Amygdala (tissue), 56 donors: ENCODE measurements around the gene GOLGA6D.
A peak's percentile ranks its signal among the peaks of the same experiment; 100 is the strongest.
"Not testable (repeated sequence)": the region's sequence is repeated elsewhere in the genome, so short reads cannot be mapped to it uniquely, and the experiment has no call there.

Experiments
- DNase-seq, 56 donors: peaks; one replicate each; lab custom pipeline; 2025; lab: John Stamatoyannopoulos, UW

The GOLGA6D gene

GRCh38 chr15:75275617-75276016, 7.0 kb upstream of the GOLGA6D start:
- not testable (repeated sequence) for DNase-seq

- not testable (repeated sequence) for DNase-seq
Measured at GRCh38 chr15:75278497-75278896, 4.1 kb upstream of the GOLGA6D start.

DNA sequence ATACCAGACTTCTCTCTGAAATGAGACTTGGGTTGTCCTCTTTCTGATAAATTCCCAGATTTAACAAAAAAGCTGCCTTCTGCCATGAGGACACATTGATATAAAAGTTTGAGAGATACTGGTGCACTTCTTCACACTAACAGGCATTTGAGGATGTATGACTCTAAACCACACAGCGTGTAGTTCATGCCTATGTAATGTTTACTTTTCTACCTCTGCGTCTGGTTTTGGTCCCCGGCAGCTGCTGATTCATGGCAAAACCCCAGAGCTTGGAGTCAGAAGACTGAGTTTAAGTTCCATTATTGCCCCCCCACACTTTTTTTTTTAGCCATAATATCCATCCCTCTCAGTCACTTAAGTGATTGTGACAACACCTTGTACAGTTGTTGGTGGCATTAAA, 1.5 kb downstream of the GOLGA6D start:
- not testable (repeated sequence) for DNase-seq

DNA sequence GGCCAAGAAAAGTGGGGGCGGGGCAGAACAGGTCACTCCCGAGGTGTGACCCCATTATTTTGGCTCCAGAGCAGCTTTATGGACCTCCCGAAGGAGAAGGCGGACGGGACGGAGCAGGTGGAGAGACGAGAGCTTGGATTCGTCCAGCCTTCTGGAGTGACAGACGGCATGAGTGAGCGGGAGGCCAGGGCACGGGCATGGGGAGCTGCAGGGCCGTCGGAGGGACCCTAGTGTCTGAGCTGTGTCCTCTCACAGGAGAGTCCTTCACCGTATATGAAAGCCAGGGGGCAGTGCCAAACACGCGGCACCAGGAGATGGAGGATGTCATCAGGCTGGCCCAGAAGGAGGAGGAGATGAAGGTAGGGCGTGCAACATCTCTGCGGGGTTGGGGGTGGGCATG, 11.0 kb downstream of the GOLGA6D start:
- not testable (repeated sequence) for DNase-seq

GRCh38 chr15:75298541-75299310, 16.1 kb downstream of the GOLGA6D start:
- DNase-seq: not testable (repeated sequence)

DNA sequence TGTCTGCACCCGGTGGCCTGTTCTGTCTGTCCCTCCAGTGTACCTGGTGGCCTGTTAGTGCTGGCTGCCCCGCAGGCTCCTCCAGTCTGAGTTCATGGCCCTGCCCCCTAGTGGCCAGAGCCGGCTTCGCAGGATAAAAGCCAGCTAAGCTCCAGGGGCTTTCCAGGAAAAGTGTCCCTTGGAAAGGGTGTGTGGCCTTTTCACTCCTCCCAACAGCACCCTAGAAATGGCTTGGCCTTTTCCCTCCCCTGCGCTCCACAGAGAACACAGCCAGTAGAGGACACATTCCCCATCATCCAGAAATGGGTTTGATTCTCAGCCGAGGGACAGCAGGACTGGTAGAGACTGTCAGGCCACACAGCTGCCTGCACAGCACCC, 16.7 kb downstream of the GOLGA6D start:
- DNase-seq: not testable (repeated sequence)

- not testable (repeated sequence) for DNase-seq
Measured at GRCh38 chr15:75300026-75300425, 17.4 kb downstream of the GOLGA6D start.

GRCh38 chr15:75302318-75302717, 19.7 kb downstream of the GOLGA6D start:
- no peak for DNase-seq

DNA sequence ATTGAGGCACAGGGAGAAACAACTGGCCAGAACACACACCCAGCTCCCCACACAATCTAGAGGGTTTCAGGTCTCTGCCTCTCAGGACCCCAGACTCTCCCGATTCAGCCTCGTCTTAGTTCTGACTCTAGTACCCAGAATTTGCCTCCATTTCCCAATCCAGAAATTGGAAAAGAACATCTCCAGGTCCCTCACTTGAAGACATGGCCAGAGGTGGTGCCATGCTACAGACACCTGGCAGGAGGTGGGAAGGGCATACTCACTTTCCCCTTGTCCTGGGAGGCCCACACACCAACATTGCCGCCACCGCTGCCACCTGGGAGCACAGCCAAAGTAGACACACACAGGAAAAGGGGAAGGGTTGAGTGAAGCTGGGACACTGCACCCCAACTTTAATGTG, 20.1 kb downstream of the GOLGA6D start:
- not testable (repeated sequence) for DNase-seq

DNA sequence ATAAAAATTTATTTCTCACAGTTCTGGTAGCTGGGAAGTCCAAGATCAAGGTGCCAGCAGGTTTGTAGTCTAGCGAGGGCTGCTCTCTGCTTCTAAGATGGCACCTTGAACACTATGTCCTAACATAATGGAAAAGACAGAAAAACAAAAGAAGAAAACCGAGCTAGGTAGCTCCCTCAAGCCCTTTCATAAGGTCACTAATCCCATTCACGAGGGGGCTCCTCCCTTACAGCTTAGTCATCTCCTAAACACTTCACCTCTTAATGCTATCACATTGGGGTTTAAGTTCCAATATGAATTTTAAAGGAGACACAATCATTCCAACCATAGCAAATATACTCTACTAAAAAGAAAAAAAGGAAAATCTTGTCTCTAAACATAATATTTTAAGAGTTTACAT, 23.6 kb downstream of the GOLGA6D start:
- no peak for DNase-seq

- peak in 1 of 56 donors; percentile 5 for DNase-seq
Measured at GRCh38 chr15:75307778-75308390, 25.2 kb downstream of the GOLGA6D start.

DNA sequence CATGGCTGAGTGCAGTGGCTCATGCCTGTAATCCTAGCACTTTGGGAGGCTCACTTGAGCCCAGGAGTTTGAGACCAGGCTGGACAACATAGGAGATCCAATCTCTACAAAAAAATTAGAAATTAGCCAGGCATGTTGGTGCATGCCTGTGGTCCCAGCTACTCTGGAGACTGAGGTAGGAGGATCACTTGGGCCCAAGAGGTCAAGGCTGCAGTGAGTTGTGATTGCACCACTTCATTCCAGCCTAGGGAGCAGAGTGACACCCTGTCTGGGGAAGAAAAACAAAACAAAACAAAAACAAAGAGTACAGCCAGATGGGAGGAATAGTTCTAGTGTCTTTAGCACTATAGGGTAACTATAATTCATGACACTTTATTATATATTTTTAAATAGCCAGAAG, 27.1 kb downstream of the GOLGA6D start:
- no peak for DNase-seq

DNA sequence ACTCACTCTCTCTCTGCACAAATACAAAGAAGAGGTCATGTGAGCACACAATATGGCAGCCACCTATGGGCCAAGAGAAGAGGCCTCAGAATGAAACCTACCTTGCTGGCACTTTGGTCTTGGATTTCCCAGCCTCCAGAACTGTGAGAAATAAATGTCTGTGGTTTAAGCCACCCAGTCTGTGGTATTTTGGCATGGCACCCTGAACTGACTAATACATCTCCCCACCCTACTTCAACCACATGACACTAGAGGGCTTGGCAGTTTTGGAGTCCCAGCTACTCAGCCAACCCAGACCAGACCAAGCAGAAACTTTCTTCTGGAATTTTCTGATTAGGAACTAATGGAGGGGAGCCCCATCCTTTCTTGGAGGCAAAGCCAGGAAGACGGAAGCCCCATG, 29.9 kb downstream of the GOLGA6D start:
- DNase-seq: not testable (repeated sequence)

- no peak for DNase-seq
Measured at GRCh38 chr15:75313116-75313845, 30.6 kb downstream of the GOLGA6D start.

DNA sequence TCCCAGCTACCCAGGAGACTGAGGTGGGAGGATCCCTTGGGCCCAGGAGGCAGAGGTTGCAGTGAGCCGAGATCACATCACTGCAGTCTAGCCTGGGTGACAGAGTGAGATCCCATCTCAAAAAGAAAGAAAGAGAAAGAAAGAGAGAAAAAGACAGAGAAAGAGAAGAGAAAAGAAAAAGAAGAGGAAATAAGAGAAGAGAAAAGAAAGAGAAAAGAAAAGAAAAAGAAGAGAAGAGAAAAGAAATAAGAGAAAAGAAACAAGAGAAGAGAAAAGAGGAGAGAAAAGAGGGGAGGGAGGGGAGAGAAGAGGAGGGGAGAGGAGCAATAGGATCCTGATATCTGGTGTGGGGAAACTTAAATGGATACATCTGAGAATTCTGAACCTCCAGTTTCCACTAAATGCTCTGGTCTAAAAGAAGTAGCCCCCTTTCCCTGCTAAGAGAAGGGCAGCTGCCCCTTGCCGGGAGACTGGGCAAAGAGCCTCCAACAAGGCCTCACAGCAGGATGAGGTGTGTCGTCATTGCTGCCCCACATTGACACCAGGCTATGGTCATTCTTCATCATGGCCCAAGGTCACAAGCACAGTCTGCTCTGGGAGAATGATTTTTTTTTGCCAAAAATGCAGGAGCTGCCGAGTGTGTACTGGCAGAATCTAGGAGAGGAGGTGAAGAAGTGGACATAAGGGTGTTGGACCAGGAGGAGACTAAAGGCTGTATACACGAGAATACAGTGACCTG, 32.1 kb downstream of the GOLGA6D start:
- no peak for DNase-seq

GRCh38 chr15:75319231-75319897, 36.7 kb downstream of the GOLGA6D start:
- DNase-seq: not testable (repeated sequence)

DNA sequence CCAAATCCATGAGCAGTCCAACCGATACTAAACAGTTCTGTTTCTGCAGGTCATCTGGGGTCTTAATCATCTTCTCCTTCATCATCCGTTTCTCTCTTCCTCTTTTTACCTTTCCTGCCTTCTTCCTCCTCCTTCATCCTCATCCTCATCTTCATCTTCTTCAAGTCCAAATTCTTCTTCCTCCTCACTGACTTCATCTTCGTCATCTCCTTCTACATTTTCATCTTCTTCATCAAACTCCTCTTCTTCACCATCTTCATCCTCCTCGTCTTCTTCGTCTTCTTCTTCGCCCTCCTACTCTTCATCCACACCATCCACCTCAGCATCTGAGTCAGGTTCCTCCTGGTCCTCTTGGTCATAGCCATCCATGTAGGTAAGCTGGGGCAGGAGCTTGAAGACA, 39.1 kb downstream of the GOLGA6D start:
- no peak for DNase-seq

DNA sequence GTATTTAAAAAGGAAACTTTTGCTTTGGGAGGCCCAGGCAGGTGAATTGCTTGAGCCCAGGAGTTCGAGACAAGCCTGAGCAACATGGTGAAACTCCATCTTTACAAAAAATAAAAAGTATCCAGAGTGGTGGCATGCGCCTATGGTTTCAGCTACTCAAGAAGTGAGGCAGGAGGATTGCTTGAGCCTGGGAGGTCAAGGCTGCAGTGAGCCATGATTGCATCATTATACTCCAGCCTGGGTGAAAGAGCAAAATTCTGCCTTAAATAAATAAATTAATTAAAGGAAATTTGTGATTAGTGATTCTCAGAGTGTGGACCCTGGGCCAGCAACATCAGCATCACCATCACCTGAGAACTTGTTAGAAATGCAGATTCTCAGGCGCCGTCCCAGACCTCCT, 43.3 kb downstream of the GOLGA6D start:
- DNase-seq: no peak

- no peak for DNase-seq
Measured at GRCh38 chr15:75327005-75327404, 44.4 kb downstream of the GOLGA6D start.

DNA sequence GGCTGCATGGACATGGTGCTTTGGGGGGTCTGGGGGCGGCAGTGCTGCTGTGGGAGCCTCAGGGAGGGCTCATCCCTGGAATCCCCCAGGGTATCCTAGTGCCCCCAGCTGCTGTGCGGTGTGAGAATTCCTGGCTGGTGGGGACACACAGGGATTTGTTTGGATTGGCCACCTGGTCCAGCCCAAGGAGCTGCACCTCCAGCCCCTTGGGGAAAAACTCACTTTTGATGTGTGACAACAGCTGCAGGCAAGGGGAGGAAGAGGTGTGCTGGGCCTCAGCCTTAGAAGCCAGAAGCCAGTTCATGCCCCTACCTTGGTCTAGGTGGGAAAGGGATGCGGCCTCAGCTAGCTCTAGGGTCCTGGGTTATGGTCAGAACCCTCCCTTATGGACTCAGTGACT, 44.9 kb downstream of the GOLGA6D start:
- no peak for DNase-seq
